HepG2 (cell line): Measurements from ENCODE around the gene CELF2. TPM values are rescaled to one million over a fixed set of nuclear protein-coding genes. Genes with fewer than 3 reads are reported as not detected.

Experiments used
- ATAC-seq: fragments of 200-7000 bp; cut with Tn5 transposase; 3 replicates; pipeline ENCODE4 v1.9.1; 2020; ENCODE audit warnings: mild to moderate bottlenecking, moderate library complexity
- BruUV-seq: library from RNA; stranded (reverse); fragments of 400-500 nt; replicated peaks from 2 replicates; lab custom pipeline; 2021; lab: Mats Ljungman, UMichigan
- CTCF ChIA-PET: fragments of 300-600 bp; formaldehyde crosslinking; extraction: SDS; loops from one replicate; lab custom pipeline; 2021; ENCODE audit warnings: low total read pairs, inconsistent platforms, low intra/inter-chr PET ratio; lab: Yijun Ruan, JAX
- POLR2A ChIA-PET: fragments of 350-600 bp; sonication (Branson Sonifier 250); formaldehyde crosslinking; loops from one replicate; lab custom pipeline; 2020; ENCODE audit warnings: antibody characterized with exemption, inconsistent platforms; lab: Yijun Ruan, JAX
- DNase-seq: peaks from one replicate; pipeline ENCODE4 v3.0.0-alpha.2; 2015; ENCODE audit warnings: low spot score
- FAIRE-seq: peaks from 3 replicates; lab custom pipeline; 2011; peaks lifted over from hg19 to GRCh38; lab: Jason Lieb, UNC
- H2AFZ ChIP-seq: one replicate; pipeline ENCODE4 v1.6.1; 2011; ENCODE audit warnings: low read length, inconsistent platforms
- H3K27ac ChIP-seq: fragments of 300-600 bp; 3 replicates; pipeline ENCODE4 v1.8.0; 2011; ENCODE audit warnings: mixed run types, mild to moderate bottlenecking, mixed read lengths, low read length, inconsistent platforms; ENCODE audit not compliant: insufficient read depth; ENCODE audit errors: extremely low read length
- H3K27me3 ChIP-seq, 2 experiments: fragments of 200-600 bp in 1 of 2; 2 replicates in 1 of 2; 3 replicates in 1 of 2; pipeline versions ENCODE4 v1.6.0 to v1.8.0; 2011; ENCODE audit warnings: low read length in 2 of 2, mild to moderate bottlenecking in 2 of 2, moderate library complexity in 2 of 2, inconsistent platforms in 1 of 2; ENCODE audit not compliant: insufficient read depth in 2 of 2, control insufficient read depth in 1 of 2
- H3K36me3 ChIP-seq, 2 experiments: fragments of 200-600 bp in 1 of 2; replicated peaks in 1 of 2; 2 replicates in 1 of 2; 3 replicates in 1 of 2; pipeline versions ENCODE4 v1.5.1 to v1.8.0; 2011; ENCODE audit warnings: low read length in 2 of 2, inconsistent platforms in 1 of 2; ENCODE audit not compliant: insufficient read depth in 2 of 2, control insufficient read depth in 1 of 2
- H3K4me1 ChIP-seq: 2 replicates; pipeline ENCODE4 v1.5.1; 2012; ENCODE audit warnings: low read length, inconsistent platforms; ENCODE audit not compliant: insufficient read depth
- H3K4me2 ChIP-seq: 2 replicates; pipeline ENCODE4 v1.6.0; 2011; ENCODE audit warnings: low read depth, low read length, inconsistent platforms
- H3K4me3 ChIP-seq, 3 experiments: fragments of 200-600 bp in 1 of 3; sonication (generic), shearing (Covaris generic) in 1 of 3; replicated peaks in 1 of 3; 2 replicates each; pipeline ENCODE4 v1.5.1; 2011 to 2016; ENCODE audit warnings: low read length in 3 of 3, inconsistent platforms in 2 of 3, low read depth in 2 of 3, mild to moderate bottlenecking in 2 of 3, control low read depth in 1 of 3, mixed read lengths in 1 of 3; ENCODE audit not compliant: insufficient read depth in 1 of 3
- H3K79me2 ChIP-seq: one replicate; pipeline ENCODE4 v1.6.1; 2011; ENCODE audit warnings: low read length, inconsistent platforms; ENCODE audit not compliant: insufficient read depth
- H3K9ac ChIP-seq: 2 replicates; pipeline ENCODE4 v1.6.0; 2011; ENCODE audit warnings: mild to moderate bottlenecking, low read depth, low read length, inconsistent platforms; ENCODE audit not compliant: insufficient read depth
- H3K9me3 ChIP-seq: 2 replicates; pipeline ENCODE4 v1.5.1; 2012; ENCODE audit warnings: mild to moderate bottlenecking, low read length
- H4K20me1 ChIP-seq: 2 replicates; pipeline ENCODE4 v1.6.0; 2011; ENCODE audit warnings: inconsistent platforms, mild to moderate bottlenecking, low read length, moderate library complexity; ENCODE audit not compliant: insufficient read depth
- DMAP1 ChIP-seq: IDR thresholded peaks from 2 replicates; pipeline ENCODE4 v1.6.1; 2016
- EP300 ChIP-seq, 3 experiments: sonication (generic) in 1 of 3; formaldehyde crosslinking in 1 of 3; IDR thresholded peaks; 2 replicates each; pipeline versions ENCODE4 v1.5.1 to v1.6.1; 2011 to 2020; ENCODE audit warnings: low read depth in 2 of 3, low read length in 2 of 3, borderline replicate concordance in 1 of 3, improper control_type of control experiment in 1 of 3, mild to moderate bottlenecking in 1 of 3, missing genetic modification reagents in 1 of 3, moderate library complexity in 1 of 3
- FOSL1 ChIP-seq: sonication (generic); formaldehyde crosslinking; IDR thresholded peaks from 2 replicates; pipeline ENCODE4 v1.9.0; 2021; ENCODE audit warnings: missing genetic modification reagents, borderline replicate concordance
- KDM2A ChIP-seq: sonication (generic); formaldehyde crosslinking; IDR thresholded peaks from 2 replicates; pipeline ENCODE4 v1.4.0; 2020; ENCODE audit warnings: low read depth, missing genetic modification reagents, borderline replicate concordance
- MAFF ChIP-seq: IDR thresholded peaks from 2 replicates; pipeline ENCODE4 v1.6.1; 2011; ENCODE audit warnings: low read depth, low read length, improper control_type of control experiment
- MAFK ChIP-seq, 2 experiments: IDR thresholded peaks in 1 of 2; conservative IDR thresholded peaks in 1 of 2; 2 replicates each; pipeline ENCODE4 v1.6.1; 2011; ENCODE audit warnings: improper control_type of control experiment in 2 of 2, low read length in 2 of 2
- MTA1 ChIP-seq: sonication (generic); formaldehyde crosslinking; IDR thresholded peaks from 2 replicates; pipeline ENCODE4 v1.4.0; 2020; ENCODE audit warnings: missing genetic modification reagents, mild to moderate bottlenecking, borderline replicate concordance
- NFYB ChIP-seq: sonication (generic); formaldehyde crosslinking; IDR thresholded peaks from 2 replicates; pipeline ENCODE4 v1.4.0; 2020; ENCODE audit warnings: missing genetic modification reagents
- PAX8 ChIP-seq: sonication (generic); formaldehyde crosslinking; IDR thresholded peaks from 2 replicates; pipeline ENCODE4 v1.8.0; 2022; ENCODE audit warnings: mild to moderate bottlenecking, missing genetic modification reagents, borderline replicate concordance
- POGZ ChIP-seq: sonication (generic); formaldehyde crosslinking; IDR thresholded peaks from 2 replicates; pipeline ENCODE4 v1.4.0; 2020; ENCODE audit warnings: mild to moderate bottlenecking, missing genetic modification reagents
- SIN3A ChIP-seq: IDR thresholded peaks from 2 replicates; pipeline ENCODE4 v1.6.1; 2011; ENCODE audit warnings: low read depth, mild to moderate bottlenecking, control low read depth, low read length, borderline replicate concordance
- ZFY ChIP-seq: sonication (generic); formaldehyde crosslinking; IDR thresholded peaks from 2 replicates; pipeline ENCODE4 v1.4.0; 2020; ENCODE audit warnings: missing genetic modification reagents
- ZMAT5 ChIP-seq: sonication (generic); formaldehyde crosslinking; IDR thresholded peaks from 2 replicates; pipeline ENCODE4 v1.5.0; 2020; ENCODE audit warnings: mild to moderate bottlenecking, low read depth, missing genetic modification reagents, borderline replicate concordance
- WGBS: methylation state at CpG from one replicate; pipeline ENCODE4 v1.1.6; 2017; ENCODE audit warnings: low lambda C conversion rate; 5-methylcytosine and 5-hydroxymethylcytosine counted together
- in situ Hi-C: cut with HindIII; loops from 2 replicates; pipeline ENCODE4 v1.10.0; 2017; ENCODE audit warnings: low pct_unique_long_range_greater_than_20kb; ENCODE audit not compliant: extremely low pct_ligation_motif_present
- intact Hi-C: fragments of 100-400 bp; cut with micrococcal nuclease; formaldehyde crosslinking; loops from one replicate; pipeline ENCODE4 v1.10.0; 2022; ENCODE audit not compliant: unreplicated experiment
- polyA plus RNA-seq, 8 experiments: library from polyadenylated mRNA; depleted of rRNA in 3 of 8; stranded (reverse) in 7 of 8; unstranded in 1 of 8; fragments of >200 nt; fragmentation: Illumina TruSeq in 4 of 8; extraction: Trizol in 4 of 8; gene quantifications; 2 replicates each; pipeline versions ENCODE4 v1.2.1 to v1.2.3, GENCODE V29; 2011 to 2016; ENCODE audit warnings: low read depth in 4 of 8, missing spikeins in 1 of 8, mixed read lengths in 1 of 8; ENCODE audit not compliant: insufficient read depth in 1 of 8
- total RNA-seq, 5 experiments: library from RNA; depleted of rRNA; stranded (reverse); fragments of >200 nt; fragmentation: Illumina TruSeq; extraction: Trizol; gene quantifications; 2 replicates each; pipeline ENCODE4 v1.2.3, GENCODE V29; 2016; ENCODE audit warnings: low read depth in 1 of 5
- TF ChIP-seq, protein P1 (sequence below): sonication (generic); formaldehyde crosslinking; IDR thresholded peaks from 2 replicates; pipeline ENCODE4 v1.4.0; 2020; ENCODE audit warnings: mild to moderate bottlenecking, low read depth, missing genetic modification reagents

The CELF2 gene
- total and polyA plus RNA-seq, 2 of the 13 experiments (the other 11 are each of a cell fraction or from before 2014, with no cell fraction given) = not detected

- no peak overlapping the region for H3K9ac ChIP-seq
- no peak overlapping the region for H3K4me3 ChIP-seq
- H3K4me1 ChIP-seq = no peaks in the 10 kb centered on the region
- WGBS = 5% methylated on average over 11 of the region's 11 CpGs
- no peaks in the 10 kb centered on the region for H3K9me3 ChIP-seq
- POLR2A ChIA-PET = no interaction called here
- H4K20me1 ChIP-seq = no peaks in the 10 kb centered on the region
- TF ChIP-seq ZMAT5 (CRISPR knock-in tag) (no peak), FOSL1 (CRISPR knock-in tag) (no peak), PAX8 (CRISPR knock-in tag) (no peak), POGZ (CRISPR knock-in tag) (no peak), KDM2A (CRISPR knock-in tag) (no peak), NFYB (CRISPR knock-in tag) (no peak), MAFF (peak; percentile 95), EP300 (IDR thresholded peaks at IDR 0.05; ENCODE audit: low read depth in 2 of 2, low read length in 2 of 2) (no peak), EP300 (CRISPR knock-in tag; IDR thresholded peaks at IDR 0.05; ENCODE audit: borderline replicate concordance) (no peak), MTA1 (CRISPR knock-in tag) (no peak), SIN3A (no peak), MAFK (conservative IDR thresholded peaks at IDR 0.05 in 1 of 2, IDR thresholded peaks at IDR 0.05 in 1 of 2; ENCODE audit: low read length in 2 of 2) (peak; percentile 92 to 97), ZFY (CRISPR knock-in tag) (no peak), DMAP1 (CRISPR knock-in tag) (no peak)
- TF ChIP-seq, protein P1, sequence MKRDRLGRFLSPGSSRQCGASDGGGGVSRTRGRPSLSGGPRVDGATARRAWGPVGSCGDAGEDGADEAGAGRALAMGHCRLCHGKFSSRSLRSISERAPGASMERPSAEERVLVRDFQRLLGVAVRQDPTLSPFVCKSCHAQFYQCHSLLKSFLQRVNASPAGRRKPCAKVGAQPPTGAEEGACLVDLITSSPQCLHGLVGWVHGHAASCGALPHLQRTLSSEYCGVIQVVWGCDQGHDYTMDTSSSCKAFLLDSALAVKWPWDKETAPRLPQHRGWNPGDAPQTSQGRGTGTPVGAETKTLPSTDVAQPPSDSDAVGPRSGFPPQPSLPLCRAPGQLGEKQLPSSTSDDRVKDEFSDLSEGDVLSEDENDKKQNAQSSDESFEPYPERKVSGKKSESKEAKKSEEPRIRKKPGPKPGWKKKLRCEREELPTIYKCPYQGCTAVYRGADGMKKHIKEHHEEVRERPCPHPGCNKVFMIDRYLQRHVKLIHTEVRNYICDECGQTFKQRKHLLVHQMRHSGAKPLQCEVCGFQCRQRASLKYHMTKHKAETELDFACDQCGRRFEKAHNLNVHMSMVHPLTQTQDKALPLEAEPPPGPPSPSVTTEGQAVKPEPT = no peak
- DNase-seq (no peak), ATAC-seq (no peak), FAIRE-seq (no peak)
- intact Hi-C loops = no loop called here
- no peak overlapping the region for H3K4me2 ChIP-seq
- no peak overlapping the region for H3K27ac ChIP-seq
- peaks cover 0 to 17% of the 10 kb centered on the region in 2 experiments; a peak in 1 of 5 replicates for H3K27me3 ChIP-seq
- CTCF ChIA-PET = no interaction called here
- H3K36me3 ChIP-seq = no peaks in the 10 kb centered on the region
- no peak overlapping the region for H2AFZ ChIP-seq
- no TSS peak for BruUV-seq
- H3K79me2 ChIP-seq = no peaks in the 10 kb centered on the region
- in situ Hi-C loops = no loop called here
Measured at GRCh38 chr10:11144626-11145494, 127.2 kb downstream of the CELF2 start.
